ENCODE measurements around the gene ADAMTS16. TPM values are rescaled to one million over a fixed set of nuclear protein-coding genes. Genes with fewer than 3 reads are reported as not detected.

Gene ADAMTS16
- total and polyA plus RNA-seq, 9 of the 15 experiments (the other 6 are each of a cell fraction or from before 2014, with no cell fraction given): not detected

DNA sequence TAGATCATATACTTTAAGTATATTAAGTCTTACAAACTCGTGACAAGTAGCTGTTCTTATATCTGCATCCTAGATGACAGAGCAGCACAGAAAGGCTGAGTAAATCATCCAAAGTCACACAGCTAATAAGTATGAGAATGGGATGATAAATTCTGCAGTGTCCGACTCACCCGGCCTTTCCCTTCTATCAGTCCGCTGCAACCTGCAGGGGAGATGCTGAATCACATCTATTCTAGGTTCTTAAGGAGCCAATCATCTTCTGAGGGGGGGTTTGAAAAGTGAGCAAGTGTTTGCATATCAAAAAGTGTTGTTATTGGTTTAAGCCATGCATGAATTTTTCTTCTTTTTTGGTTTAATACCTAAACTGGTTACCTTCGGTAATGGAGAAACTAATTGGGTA lies 38.9 kb downstream of the ADAMTS16 start (continued):
- TF ChIP-seq, protein P1, sequence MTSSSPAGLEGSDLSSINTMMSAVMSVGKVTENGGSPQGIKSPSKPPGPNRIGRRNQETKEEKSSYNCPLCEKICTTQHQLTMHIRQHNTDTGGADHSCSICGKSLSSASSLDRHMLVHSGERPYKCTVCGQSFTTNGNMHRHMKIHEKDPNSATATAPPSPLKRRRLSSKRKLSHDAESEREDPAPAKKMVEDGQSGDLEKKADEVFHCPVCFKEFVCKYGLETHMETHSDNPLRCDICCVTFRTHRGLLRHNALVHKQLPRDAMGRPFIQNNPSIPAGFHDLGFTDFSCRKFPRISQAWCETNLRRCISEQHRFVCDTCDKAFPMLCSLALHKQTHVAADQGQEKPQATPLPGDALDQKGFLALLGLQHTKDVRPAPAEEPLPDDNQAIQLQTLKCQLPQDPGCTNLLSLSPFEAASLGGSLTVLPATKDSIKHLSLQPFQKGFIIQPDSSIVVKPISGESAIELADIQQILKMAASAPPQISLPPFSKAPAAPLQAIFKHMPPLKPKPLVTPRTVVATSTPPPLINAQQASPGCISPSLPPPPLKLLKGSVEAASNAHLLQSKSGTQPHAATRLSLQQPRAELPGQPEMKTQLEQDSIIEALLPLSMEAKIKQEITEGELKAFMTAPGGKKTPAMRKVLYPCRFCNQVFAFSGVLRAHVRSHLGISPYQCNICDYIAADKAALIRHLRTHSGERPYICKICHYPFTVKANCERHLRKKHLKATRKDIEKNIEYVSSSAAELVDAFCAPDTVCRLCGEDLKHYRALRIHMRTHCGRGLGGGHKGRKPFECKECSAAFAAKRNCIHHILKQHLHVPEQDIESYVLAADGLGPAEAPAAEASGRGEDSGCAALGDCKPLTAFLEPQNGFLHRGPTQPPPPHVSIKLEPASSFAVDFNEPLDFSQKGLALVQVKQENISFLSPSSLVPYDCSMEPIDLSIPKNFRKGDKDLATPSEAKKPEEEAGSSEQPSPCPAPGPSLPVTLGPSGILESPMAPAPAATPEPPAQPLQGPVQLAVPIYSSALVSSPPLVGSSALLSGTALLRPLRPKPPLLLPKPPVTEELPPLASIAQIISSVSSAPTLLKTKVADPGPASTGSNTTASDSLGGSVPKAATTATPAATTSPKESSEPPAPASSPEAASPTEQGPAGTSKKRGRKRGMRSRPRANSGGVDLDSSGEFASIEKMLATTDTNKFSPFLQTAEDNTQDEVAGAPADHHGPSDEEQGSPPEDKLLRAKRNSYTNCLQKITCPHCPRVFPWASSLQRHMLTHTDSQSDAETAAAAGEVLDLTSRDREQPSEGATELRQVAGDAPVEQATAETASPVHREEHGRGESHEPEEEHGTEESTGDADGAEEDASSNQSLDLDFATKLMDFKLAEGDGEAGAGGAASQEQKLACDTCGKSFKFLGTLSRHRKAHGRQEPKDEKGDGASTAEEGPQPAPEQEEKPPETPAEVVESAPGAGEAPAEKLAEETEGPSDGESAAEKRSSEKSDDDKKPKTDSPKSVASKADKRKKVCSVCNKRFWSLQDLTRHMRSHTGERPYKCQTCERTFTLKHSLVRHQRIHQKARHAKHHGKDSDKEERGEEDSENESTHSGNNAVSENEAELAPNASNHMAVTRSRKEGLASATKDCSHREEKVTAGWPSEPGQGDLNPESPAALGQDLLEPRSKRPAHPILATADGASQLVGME (CRISPR knock-in tag; IDR thresholded peaks at IDR 0.05): no peak
- TF ChIP-seq GTF2F1 (IDR thresholded peaks at IDR 0.05; ENCODE audit: low read depth, low read length) (no peak), FOXA3 (CRISPR knock-in tag; conservative IDR thresholded peaks at IDR 0.05 in 1 of 2, IDR thresholded peaks at IDR 0.05 in 1 of 2) (no peak)

DNA sequence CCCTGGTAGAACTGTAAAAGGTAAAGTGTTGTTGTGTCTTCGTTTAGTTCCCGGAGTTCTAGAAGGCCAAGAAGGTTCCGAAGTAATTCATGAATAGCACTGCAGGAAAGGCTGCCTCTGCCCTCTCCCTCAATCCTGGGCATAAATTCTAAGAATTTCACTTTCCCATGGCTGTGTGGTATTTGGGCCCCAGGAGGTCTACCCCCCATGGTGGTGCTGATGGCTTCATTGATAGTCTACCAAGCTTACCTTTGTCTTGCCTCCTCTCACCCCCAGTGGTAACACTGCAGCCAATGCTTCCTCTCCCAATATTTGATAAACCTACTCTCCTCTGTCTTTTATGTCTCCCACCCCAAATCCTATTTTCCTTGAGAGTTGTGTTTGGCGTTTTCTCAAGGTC lies 39.5 kb downstream of the ADAMTS16 start:
- TF ChIP-seq, protein P2, sequence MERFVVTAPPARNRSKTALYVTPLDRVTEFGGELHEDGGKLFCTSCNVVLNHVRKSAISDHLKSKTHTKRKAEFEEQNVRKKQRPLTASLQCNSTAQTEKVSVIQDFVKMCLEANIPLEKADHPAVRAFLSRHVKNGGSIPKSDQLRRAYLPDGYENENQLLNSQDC (CRISPR knock-in tag; IDR thresholded peaks at IDR 0.05): no peak
- TF ChIP-seq, protein P3, sequence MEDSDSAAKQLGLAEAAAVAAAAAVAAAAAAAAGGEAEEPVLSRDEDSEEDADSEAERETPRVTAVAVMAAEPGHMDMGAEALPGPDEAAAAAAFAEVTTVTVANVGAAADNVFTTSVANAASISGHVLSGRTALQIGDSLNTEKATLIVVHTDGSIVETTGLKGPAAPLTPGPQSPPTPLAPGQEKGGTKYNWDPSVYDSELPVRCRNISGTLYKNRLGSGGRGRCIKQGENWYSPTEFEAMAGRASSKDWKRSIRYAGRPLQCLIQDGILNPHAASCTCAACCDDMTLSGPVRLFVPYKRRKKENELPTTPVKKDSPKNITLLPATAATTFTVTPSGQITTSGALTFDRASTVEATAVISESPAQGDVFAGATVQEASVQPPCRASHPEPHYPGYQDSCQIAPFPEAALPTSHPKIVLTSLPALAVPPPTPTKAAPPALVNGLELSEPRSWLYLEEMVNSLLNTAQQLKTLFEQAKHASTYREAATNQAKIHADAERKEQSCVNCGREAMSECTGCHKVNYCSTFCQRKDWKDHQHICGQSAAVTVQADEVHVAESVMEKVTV (CRISPR knock-in tag; IDR thresholded peaks at IDR 0.05): no peak
- no peak for TF ChIP-seq NFATC3 (IDR thresholded peaks at IDR 0.05)
- TF ChIP-seq TSC22D4 (tag; IDR thresholded peaks at IDR 0.05): no peak
- TF ChIP-seq CBX5 (IDR thresholded peaks at IDR 0.05; ENCODE audit: borderline replicate concordance, low read depth): no peak
- no peak for TF ChIP-seq ZNF324 (CRISPR knock-in tag; IDR thresholded peaks at IDR 0.05)
- no peak for TF ChIP-seq JUND (IDR thresholded peaks at IDR 0.05; ENCODE audit: borderline replicate concordance, low read depth, low read length)
- TF ChIP-seq JUND (tag; IDR thresholded peaks at IDR 0.05; ENCODE audit: borderline replicate concordance, low read depth, low read length): no peak
- no peak for TF ChIP-seq ZNF699 (CRISPR knock-in tag; IDR thresholded peaks at IDR 0.05; ENCODE audit: insufficient replicate concordance)
- no peak for TF ChIP-seq ZNF197 (CRISPR knock-in tag; IDR thresholded peaks at IDR 0.05; ENCODE audit: low read depth)
- TF ChIP-seq TAL1 (IDR thresholded peaks at IDR 0.05): no peak
- ChIA-PET POLR2A (no interaction called here), CTCF (ENCODE audit: low intra/inter-chr PET ratio) (no interaction called here)
- intact Hi-C loops (cut with micrococcal nuclease): no loop called here
- DNase-seq (ENCODE audit: extremely low read depth in 1 of 4, low spot score in 3 of 4) (no peak), ATAC-seq (no peak), FAIRE-seq (no peak)
- no TSS peak for BruUV-seq (replicated peaks)
- in situ Hi-C loops (cut with MboI): no loop called here
- Histone ChIP-seq H2AFZ (ENCODE audit: low read depth, low read length) (no peak overlapping the region), H3K4me3 (no peak overlapping the region), H4K20me1 (replicated peaks; ENCODE audit: control insufficient read depth, insufficient read depth, low read length) (no peaks in the 10 kb centered on the region), H3K79me2 (ENCODE audit: control insufficient read depth, insufficient read depth, low read length) (no peaks in the 10 kb centered on the region), H3K9me3 (replicated peaks; ENCODE audit: control insufficient read depth, insufficient read depth, low read depth, low read length) (no peaks in the 10 kb centered on the region), H3K36me3 (ENCODE audit: control insufficient read depth, insufficient read depth, low read length) (no peaks in the 10 kb centered on the region), H3K4me2 (ENCODE audit: insufficient read depth, low read length) (no peak overlapping the region), H3K27me3 (ENCODE audit: control insufficient read depth in 2 of 2, insufficient read depth in 2 of 2, low read length in 2 of 2) (peaks cover 0 to 17% of the 10 kb centered on the region in 2 experiments; a peak in 2 of 5 replicates), H3K9me1 (ENCODE audit: control insufficient read depth, insufficient read depth, low read length) (no peaks in the 10 kb centered on the region), H3K27ac (ENCODE audit: extremely low read depth, low read depth, low read length) (no peak overlapping the region), H3K4me1 (replicated peaks in 1 of 2; ENCODE audit: control insufficient read depth in 2 of 2, insufficient read depth in 2 of 2, low read length in 2 of 2) (no peaks in the 10 kb centered on the region), H3K9ac (ENCODE audit: insufficient read depth in 1 of 2, low read depth in 2 of 2, low read length in 2 of 2) (no peak overlapping the region)
- 4% methylated on average over 4 of the region's 4 CpGs for WGBS (ENCODE audit: insufficient coverage, low coverage, missing lambda C conversion rate)
